Measurements from ENCODE around the gene LEKR1. TPM values are rescaled to one million over a fixed set of nuclear protein-coding genes. Genes with fewer than 3 reads are reported as not detected.

Gene LEKR1
- total RNA-seq, 2 experiments from 2014 or later = 0.40 to 1.1 TPM

GRCh38 chr3:157091083-157091833 is 265.1 kb downstream of the LEKR1 start:
- ChIA-PET POLR2A (interaction anchor here (0.6 to 4.2 kb wide), 3 partner anchors 36 to 69 kb away, joined by 3 to 14 read pairs (median 3); partner anchors contain the start of gene CCNL1), CTCF (interaction anchor here (0.6 to 5.3 kb wide), 9 partner anchors 10 to 389 kb away, joined by 3 to 29 read pairs (median 3); no protein-coding TSS in a partner anchor)
- TF ChIP-seq CTCF (IDR thresholded peaks at IDR 0.05) = no peak
- Mint-ChIP-seq H3K4me3 (no peak overlapping the region), H3K36me3 (ENCODE audit: low read depth) (peaks cover 5% of the 10 kb centered on the region), H3K9me3 (no peaks in the 10 kb centered on the region), H3K27ac (peak overlapping the region; percentile 96), H3K27me3 (no peaks in the 10 kb centered on the region), H3K4me1 (ENCODE audit: low read depth) (peaks cover 60% of the 10 kb centered on the region)
- ATAC-seq (no peak), DNase-seq (no peak)
- intact Hi-C loops (cut with micrococcal nuclease) = no loop called here

- DNase-seq (no peak), ATAC-seq (no peak)
- ChIA-PET POLR2A (interaction anchor here (0.5 to 4.2 kb wide), 3 partner anchors 35 to 417 kb away, joined by 3 to 14 read pairs (median 5); partner anchors contain the start of gene CCNL1), CTCF (interaction anchor here (0.9 to 5.3 kb wide), 6 partner anchors 11 to 390 kb away, joined by 3 to 29 read pairs (median 6); no protein-coding TSS in a partner anchor)
- Mint-ChIP-seq H3K27ac (no peak overlapping the region), H3K27me3 (no peaks in the 10 kb centered on the region), H3K36me3 (ENCODE audit: low read depth) (peaks cover 5% of the 10 kb centered on the region), H3K9me3 (no peaks in the 10 kb centered on the region), H3K4me1 (ENCODE audit: low read depth) (peaks cover 51% of the 10 kb centered on the region), H3K4me3 (no peak overlapping the region)
- no peak for TF ChIP-seq CTCF (IDR thresholded peaks at IDR 0.05)
- intact Hi-C loops (cut with micrococcal nuclease) = no loop called here
Measured at GRCh38 chr3:157092230-157092629, 266.1 kb downstream of the LEKR1 start.

GRCh38 chr3:157093096-157093495 is 266.9 kb downstream of the LEKR1 start:
- no peak for ATAC-seq
- no peak overlapping the region for H3K27ac Mint-ChIP-seq

GRCh38 chr3:157094301-157094700 is 268.1 kb downstream of the LEKR1 start:
- Mint-ChIP-seq H3K4me1 (ENCODE audit: low read depth) (peaks cover 46% of the 10 kb centered on the region), H3K4me3 (no peak overlapping the region), H3K9me3 (no peaks in the 10 kb centered on the region), H3K36me3 (ENCODE audit: low read depth) (peaks cover 5% of the 10 kb centered on the region), H3K27ac (no peak overlapping the region), H3K27me3 (no peaks in the 10 kb centered on the region)
- ATAC-seq = no peak
- ChIA-PET POLR2A (interaction anchor here (0.7 to 4.2 kb wide), 4 partner anchors 10 to 279 kb away, joined by 3 to 14 read pairs (median 4); no protein-coding TSS in a partner anchor), CTCF (interaction anchor here (0.7 to 5.3 kb wide), 5 partner anchors 9 to 70 kb away, joined by 3 to 29 read pairs (median 15); no protein-coding TSS in a partner anchor)
- intact Hi-C loops (cut with micrococcal nuclease) = no loop called here
- no peak for TF ChIP-seq CTCF (IDR thresholded peaks at IDR 0.05)
- DNase-seq = no peak

More at GRCh38 chr3:157093096-157093495, 266.9 kb downstream of the LEKR1 start:
- ChIA-PET POLR2A (interaction anchor here (1.2 to 4.2 kb wide), 2 partner anchors 35 to 67 kb away, joined by 5 to 14 read pairs; partner anchors contain the start of gene CCNL1), CTCF (interaction anchor here (1.5 to 5.3 kb wide), 5 partner anchors 11 to 44 kb away, joined by 3 to 29 read pairs (median 15); no protein-coding TSS in a partner anchor)
- no peaks in the 10 kb centered on the region for H3K9me3 Mint-ChIP-seq
- DNase-seq = no peak
- H3K4me1 Mint-ChIP-seq (ENCODE audit: low read depth) = peaks cover 43% of the 10 kb centered on the region
- no peaks in the 10 kb centered on the region for H3K27me3 Mint-ChIP-seq
- TF ChIP-seq CTCF (IDR thresholded peaks at IDR 0.05) = no peak
- H3K36me3 Mint-ChIP-seq (ENCODE audit: low read depth) = peaks cover 5% of the 10 kb centered on the region
- intact Hi-C loops (cut with micrococcal nuclease) = no loop called here
- H3K4me3 Mint-ChIP-seq = no peak overlapping the region
